Right atrium auricular region (tissue), 2 donors: ENCODE measurements around the gene ANKRD1. TPM values are rescaled to one million over a fixed set of nuclear protein-coding genes. Genes with fewer than 3 reads are reported as not detected.
A peak's percentile ranks its signal among the peaks of the same experiment; 100 is the strongest.

Experiments
- DNase-seq: peaks from one replicate; pipeline ENCODE4 v3.0.0-alpha.2; 2019; ENCODE audit warnings: low spot score
- H3K27ac ChIP-seq, 2 donors: fragments of 200-600 bp; sonication (generic); 1 replicate in 1 of 2; 2 replicates in 1 of 2; pipeline ENCODE4 v1.5.1; 2016 to 2019
- H3K27me3 ChIP-seq, 2 donors: fragments of 200-600 bp; sonication (generic); one replicate each; pipeline versions ENCODE4 v1.5.1 to v1.6.0; 2017 to 2019
- H3K36me3 ChIP-seq: fragments of 200-600 bp; sonication (generic); one replicate; pipeline ENCODE4 v1.5.1; 2016
- H3K4me1 ChIP-seq, 2 donors: fragments of 200-600 bp; sonication (generic); one replicate each; pipeline versions ENCODE4 v1.5.1 to v1.6.0; 2017 to 2019
- H3K4me3 ChIP-seq, 2 donors: fragments of 200-600 bp; sonication (generic); 1 replicate in 1 of 2; 2 replicates in 1 of 2; pipeline ENCODE4 v1.5.1; 2017 to 2019; ENCODE audit warnings: mild to moderate bottlenecking in 1 of 2, moderate library complexity in 1 of 2
- H3K9me3 ChIP-seq, 2 donors: fragments of 200-600 bp; sonication (generic); one replicate each; pipeline ENCODE4 v1.5.1; 2019
- CTCF ChIP-seq, 2 donors: fragments of 200-600 bp; sonication (generic); IDR thresholded peaks; one replicate each; pipeline ENCODE4 v1.5.1; 2019; ENCODE audit warnings: antibody characterized with exemption in 2 of 2
- total RNA-seq, 2 donors: library from RNA; depleted of rRNA; stranded (reverse); fragments of >200 nt; gene quantifications; one replicate each; pipeline ENCODE4 v1.1.0, GENCODE V29; 2016

ANKRD1 gene
- total RNA-seq, 2 donors from 2014 or later: 3,842 to 8,672 TPM

- DNase-seq: no peak
- peak overlapping the region; percentile 41 to 61 for H3K4me3 ChIP-seq
- H3K9me3 ChIP-seq: no peaks in the 10 kb centered on the region
- no peaks in the 10 kb centered on the region for H3K27me3 ChIP-seq
- H3K4me1 ChIP-seq: peaks cover 3 to 22% of the 10 kb centered on the region in 2 donors
- peak overlapping the region; percentile 81 to 93 for H3K27ac ChIP-seq
- peaks cover 47% of the 10 kb centered on the region for H3K36me3 ChIP-seq
- no peak for TF ChIP-seq CTCF (IDR thresholded peaks at IDR 0.05)
These were observed 45.3 kb upstream of the ANKRD1 start for GRCh38 chr10:90966146-90966545.

GRCh38 chr10:90965720-90966119, 44.8 kb upstream of the ANKRD1 start:
- TF ChIP-seq CTCF (IDR thresholded peaks at IDR 0.05): no peak
- peaks cover 43% of the 10 kb centered on the region for H3K36me3 ChIP-seq
- peak overlapping the region; percentile 41 to 61 for H3K4me3 ChIP-seq
- H3K27me3 ChIP-seq: no peaks in the 10 kb centered on the region
- peak; percentile 58 for DNase-seq
- no peaks in the 10 kb centered on the region for H3K9me3 ChIP-seq
- peaks cover 3 to 26% of the 10 kb centered on the region in 2 donors for H3K4me1 ChIP-seq
- H3K27ac ChIP-seq: peak overlapping the region; percentile 81 to 93

- DNase-seq: peak; percentile 57
These were observed 44.0 kb upstream of the ANKRD1 start for GRCh38 chr10:90964781-90965465.

GRCh38 chr10:90963331-90963730, 42.4 kb upstream of the ANKRD1 start:
- H3K9me3 ChIP-seq: no peaks in the 10 kb centered on the region
- H3K27me3 ChIP-seq: no peaks in the 10 kb centered on the region
- H3K27ac ChIP-seq: peak overlapping the region in 1 of 2 donors; percentile 93
- TF ChIP-seq CTCF (IDR thresholded peaks at IDR 0.05): no peak
- no peak overlapping the region for H3K4me3 ChIP-seq
- peaks cover 3 to 37% of the 10 kb centered on the region in 2 donors for H3K4me1 ChIP-seq
- peaks cover 20% of the 10 kb centered on the region for H3K36me3 ChIP-seq
- no peak for DNase-seq

More at GRCh38 chr10:90964781-90965465, 44.0 kb upstream of the ANKRD1 start:
- TF ChIP-seq CTCF (IDR thresholded peaks at IDR 0.05): no peak
- H3K4me3 ChIP-seq: no peak overlapping the region
- no peaks in the 10 kb centered on the region for H3K27me3 ChIP-seq
- peak overlapping the region; percentile 81 to 93 for H3K27ac ChIP-seq
- peaks cover 3 to 32% of the 10 kb centered on the region in 2 donors for H3K4me1 ChIP-seq
- peaks cover 36% of the 10 kb centered on the region for H3K36me3 ChIP-seq
- no peaks in the 10 kb centered on the region for H3K9me3 ChIP-seq

GRCh38 chr10:90960355-90960814, 39.5 kb upstream of the ANKRD1 start:
- TF ChIP-seq CTCF (IDR thresholded peaks at IDR 0.05): no peak
- no peaks in the 10 kb centered on the region for H3K36me3 ChIP-seq
- H3K27ac ChIP-seq: peak overlapping the region; percentile 41 to 93
- no peak overlapping the region for H3K4me3 ChIP-seq
- DNase-seq: no peak
- no peaks in the 10 kb centered on the region for H3K9me3 ChIP-seq
- peaks cover 3 to 30% of the 10 kb centered on the region in 2 donors for H3K4me1 ChIP-seq
- H3K27me3 ChIP-seq: no peaks in the 10 kb centered on the region
